Right lobe of liver (tissue), 6 donors: ENCODE measurements around the gene STK32B. TPM values are rescaled to one million over a fixed set of nuclear protein-coding genes. Genes with fewer than 3 reads are reported as not detected.

Source experiments
- ATAC-seq, 4 donors: fragments of 200-7000 bp; cut with Tn5 transposase; one replicate each; pipeline ENCODE4 v1.9.1; 2020; ENCODE audit warnings: mild to moderate bottlenecking in 4 of 4, moderate library complexity in 4 of 4
- DNase-seq, 3 donors: peaks; one replicate each; pipeline ENCODE4 v3.0.0-alpha.2; 2020
- H3K27ac ChIP-seq, 3 donors: fragments of 200-600 bp; one replicate each; pipeline ENCODE4 v1.8.0; 2022
- H3K27me3 ChIP-seq, 2 donors: fragments of 200-600 bp; one replicate each; pipeline ENCODE4 v1.8.0; 2022
- H3K36me3 ChIP-seq, 4 donors: fragments of 200-600 bp; sonication (generic) in 1 of 4; one replicate each; pipeline versions ENCODE4 v1.5.1 to v1.8.0; 2017 to 2022; ENCODE audit warnings: control low read depth in 1 of 4
- H3K4me1 ChIP-seq, 4 donors: fragments of 200-600 bp; sonication (generic) in 1 of 4; one replicate each; pipeline versions ENCODE4 v1.5.1 to v1.8.0; 2017 to 2022; ENCODE audit warnings: control low read depth in 1 of 4
- H3K4me3 ChIP-seq, 3 donors: fragments of 200-600 bp; one replicate each; pipeline ENCODE4 v1.8.0; 2022
- H3K9me3 ChIP-seq, 4 donors: fragments of 200-600 bp; sonication (generic) in 1 of 4; one replicate each; pipeline versions ENCODE4 v1.5.1 to v1.8.0; 2017 to 2022; ENCODE audit warnings: control low read depth in 1 of 4
- POLR2A ChIP-seq: fragments of 450-650 bp; IDR thresholded peaks from one replicate; pipeline ENCODE4 v1.6.1; 2017; ENCODE audit warnings: antibody characterized with exemption, mild to moderate bottlenecking
- WGBS: methylation state at CpG from one replicate; pipeline ENCODE4 v1.1.6; 2018; ENCODE audit warnings: low coverage, low lambda C conversion rate; ENCODE audit not compliant: insufficient coverage; ENCODE audit errors: missing lambda C conversion rate; 5-methylcytosine and 5-hydroxymethylcytosine counted together
- intact Hi-C, 2 donors: fragments of 100-400 bp; cut with DNase I; formaldehyde crosslinking; loops; one replicate each; pipeline versions ENCODE4 v1.11.2 to v1.14.1; 2022
- total RNA-seq, 6 experiments: library from RNA; depleted of rRNA in 2 of 6; stranded (reverse); fragments of >200 nt in 2 of 6; fragmentation: NEBNext Ultra II Directional in 3 of 6; extraction: Animal tissue kit (Norgen Biotek cat#: 25700) in 3 of 6; gene quantifications; one replicate each; pipeline versions ENCODE4 v1.1.0 to v1.2.4, GENCODE V29; 2016 to 2023
- TF ChIP-seq, protein P1 (sequence below), 4 donors: fragments of 200-600 bp in 3 of 4; fragments of 450-650 bp in 1 of 4; IDR thresholded peaks; one replicate each; pipeline versions ENCODE4 v1.5.1 to v1.8.0; 2016 to 2022; ENCODE audit warnings: antibody characterized with exemption in 4 of 4, mild to moderate bottlenecking in 2 of 4
- donor health status: DM: no; HTN: yes; CAD: no.
- donor health status: DM: no; HTN: no; CAD: no.
- donor health status: DM: no; HTN: no; CAD: no.
- donor health status: DM: no; HTN: yes; CAD: no.
- donor health status: DM: no; HTN: yes; CAD: no.

The STK32B gene
- total RNA-seq, 6 experiments from 2014 or later, result 0.05 to 0.07 TPM; not detected in 4

DNA sequence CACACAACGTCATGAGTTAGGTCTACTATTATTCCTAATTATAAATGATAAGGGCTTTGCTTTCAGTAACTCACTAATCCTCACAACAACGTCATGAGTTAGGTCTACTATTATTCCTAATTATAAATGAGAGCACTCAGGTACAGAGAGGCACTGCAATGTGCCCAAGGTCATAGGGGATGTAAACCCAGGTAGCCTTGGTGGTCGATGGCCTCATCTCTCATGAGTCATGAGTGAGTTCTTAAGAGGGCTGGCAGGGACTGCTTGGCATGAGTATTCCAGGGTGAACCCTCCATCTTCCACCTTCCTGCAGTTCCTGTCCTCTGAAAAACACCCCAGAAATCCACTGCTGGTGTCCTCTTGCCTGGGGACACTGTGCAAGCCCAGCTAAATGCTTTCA, 317.1 kb downstream of the STK32B start:
- TF ChIP-seq, protein P1, sequence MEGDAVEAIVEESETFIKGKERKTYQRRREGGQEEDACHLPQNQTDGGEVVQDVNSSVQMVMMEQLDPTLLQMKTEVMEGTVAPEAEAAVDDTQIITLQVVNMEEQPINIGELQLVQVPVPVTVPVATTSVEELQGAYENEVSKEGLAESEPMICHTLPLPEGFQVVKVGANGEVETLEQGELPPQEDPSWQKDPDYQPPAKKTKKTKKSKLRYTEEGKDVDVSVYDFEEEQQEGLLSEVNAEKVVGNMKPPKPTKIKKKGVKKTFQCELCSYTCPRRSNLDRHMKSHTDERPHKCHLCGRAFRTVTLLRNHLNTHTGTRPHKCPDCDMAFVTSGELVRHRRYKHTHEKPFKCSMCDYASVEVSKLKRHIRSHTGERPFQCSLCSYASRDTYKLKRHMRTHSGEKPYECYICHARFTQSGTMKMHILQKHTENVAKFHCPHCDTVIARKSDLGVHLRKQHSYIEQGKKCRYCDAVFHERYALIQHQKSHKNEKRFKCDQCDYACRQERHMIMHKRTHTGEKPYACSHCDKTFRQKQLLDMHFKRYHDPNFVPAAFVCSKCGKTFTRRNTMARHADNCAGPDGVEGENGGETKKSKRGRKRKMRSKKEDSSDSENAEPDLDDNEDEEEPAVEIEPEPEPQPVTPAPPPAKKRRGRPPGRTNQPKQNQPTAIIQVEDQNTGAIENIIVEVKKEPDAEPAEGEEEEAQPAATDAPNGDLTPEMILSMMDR (IDR thresholded peaks at IDR 0.05), result no peak
- no peak for TF ChIP-seq POLR2A
- no peak for DNase-seq
- intact Hi-C loops, result no loop called here

DNA sequence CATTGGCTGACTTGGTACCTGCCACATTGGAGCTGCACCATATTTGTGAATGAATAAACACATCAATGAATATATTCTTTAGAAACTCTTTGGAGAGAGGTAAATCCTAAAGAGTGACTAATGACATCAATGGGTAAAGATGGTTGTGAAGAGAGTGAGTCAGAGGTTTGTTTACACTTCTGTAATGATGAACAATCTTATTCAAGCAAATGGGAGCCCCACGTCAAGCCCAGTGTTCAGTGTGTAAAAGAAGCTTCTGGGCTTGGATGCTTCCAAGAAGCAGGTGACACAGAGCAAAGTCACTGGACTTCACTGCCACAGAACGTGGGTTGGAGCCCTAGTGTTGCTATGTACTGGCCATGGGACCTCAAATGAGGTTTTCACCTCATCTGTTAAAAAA, 319.0 kb downstream of the STK32B start:
- TF ChIP-seq POLR2A, result no peak
- TF ChIP-seq, protein P1 (IDR thresholded peaks at IDR 0.05), result no peak
- Histone ChIP-seq H3K27me3 (no peaks in the 10 kb centered on the region), H3K4me1 (no peaks in the 10 kb centered on the region), H3K4me3 (no peak overlapping the region), H3K9me3 (no peaks in the 10 kb centered on the region), H3K36me3 (no peaks in the 10 kb centered on the region), H3K27ac (no peak overlapping the region)
- no peak for ATAC-seq
- intact Hi-C loops, result no loop called here
- WGBS, result 19% methylated on average over 2 of the region's 2 CpGs
- DNase-seq, result no peak

More for the DNA sequence above, 317.1 kb downstream of the STK32B start:
- ATAC-seq, result no peak
- Histone ChIP-seq H3K27ac (no peak overlapping the region), H3K4me1 (no peaks in the 10 kb centered on the region), H3K4me3 (no peak overlapping the region), H3K27me3 (no peaks in the 10 kb centered on the region), H3K9me3 (no peaks in the 10 kb centered on the region), H3K36me3 (no peaks in the 10 kb centered on the region)
- 46% methylated on average over 3 of the region's 3 CpGs for WGBS

DNA sequence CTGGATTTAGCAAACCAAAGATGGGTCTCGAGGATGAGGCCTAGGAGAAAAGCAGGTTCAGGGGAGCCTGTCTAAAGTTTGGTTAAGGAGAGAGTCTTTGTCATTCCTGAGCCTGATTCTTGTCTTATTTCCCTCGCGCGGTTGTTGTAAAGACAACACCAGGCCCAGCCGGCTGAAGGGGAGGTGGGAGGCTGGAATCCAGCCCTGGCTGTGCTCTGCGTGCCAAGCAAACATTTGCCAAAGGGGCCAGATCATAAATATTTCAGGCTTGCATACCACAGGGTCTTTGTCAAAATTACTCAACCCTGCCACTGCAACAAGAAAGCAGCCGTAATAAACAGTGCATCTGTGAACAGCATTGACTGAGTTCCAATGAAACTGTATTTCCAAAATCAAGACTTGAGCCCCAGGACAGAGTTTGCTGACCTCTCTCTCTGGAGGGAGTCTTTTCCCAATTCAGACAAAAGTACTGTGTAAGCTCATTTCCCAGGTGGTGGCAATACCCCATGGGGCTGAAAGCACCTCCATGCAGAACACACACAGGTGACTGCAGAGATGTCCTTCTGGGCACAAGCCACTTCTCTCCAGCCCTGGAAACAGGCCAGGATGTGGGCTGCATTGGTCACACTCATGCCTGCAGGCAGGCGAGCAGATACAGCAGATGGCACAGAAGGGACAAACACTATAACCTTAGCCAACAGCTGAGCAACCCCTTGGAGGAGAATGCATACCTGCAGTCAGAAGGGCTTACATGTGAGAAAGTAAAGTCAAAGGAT, 320.3 kb downstream of the STK32B start:
- intact Hi-C loops, result no loop called here
- Histone ChIP-seq H3K4me1 (no peaks in the 10 kb centered on the region), H3K4me3 (no peak overlapping the region), H3K9me3 (no peaks in the 10 kb centered on the region), H3K27me3 (no peaks in the 10 kb centered on the region), H3K27ac (no peak overlapping the region), H3K36me3 (no peaks in the 10 kb centered on the region)
- no peak for ATAC-seq
- TF ChIP-seq, protein P1 (IDR thresholded peaks at IDR 0.05), result no peak
- TF ChIP-seq POLR2A, result no peak
- WGBS, result 66% methylated on average over 8 of the region's 8 CpGs
- DNase-seq, result no peak

DNA sequence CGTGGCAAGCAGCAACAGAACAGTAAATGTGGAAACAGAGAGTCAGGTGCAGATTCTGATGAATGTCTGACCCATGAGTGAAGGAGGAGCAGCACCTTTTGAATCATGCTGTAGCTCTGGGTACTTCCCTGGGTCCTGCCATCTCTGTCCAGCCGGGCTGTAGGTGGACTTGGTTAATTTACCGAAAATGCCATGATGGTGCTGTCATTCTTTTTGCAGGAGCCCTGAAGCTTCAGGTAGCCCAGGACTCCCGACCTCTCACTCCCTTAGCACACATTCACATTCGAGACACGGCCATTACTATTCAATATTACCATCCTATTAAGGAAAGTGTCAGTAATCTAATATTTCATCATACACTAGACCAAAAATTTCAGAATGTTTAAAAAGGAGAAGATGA, 320.9 kb downstream of the STK32B start:
- intact Hi-C loops, result no loop called here
- no peak for TF ChIP-seq POLR2A
- TF ChIP-seq, protein P1 (IDR thresholded peaks at IDR 0.05), result no peak
- DNase-seq (no peak), ATAC-seq (no peak)
- Histone ChIP-seq H3K4me3 (no peak overlapping the region), H3K9me3 (no peaks in the 10 kb centered on the region), H3K36me3 (no peaks in the 10 kb centered on the region), H3K4me1 (no peaks in the 10 kb centered on the region), H3K27ac (no peak overlapping the region), H3K27me3 (no peaks in the 10 kb centered on the region)
- 31% methylated on average over 4 of the region's 6 CpGs for WGBS
